Activated CD4-positive, alpha-beta T cell treated with anti-CD3 and anti-CD28 coated beads, Interleukin-2, Interleukin-6, amounts not matched to agents 100 ng/mL and 50 ng/mL, durations not matched to agents 16 hours and 8 hours (primary cell): ENCODE data around the gene HOTAIR.

Experiments
- DNase-seq: peaks from one replicate; pipeline ENCODE4 v3.0.0-alpha.2; 2020

Gene HOTAIR

GRCh38 chr12:53939141-53940108, 35.3 kb downstream of the HOTAIR start:
- DNase-seq, result no peak

- peak; percentile 47 for DNase-seq
Measured at GRCh38 chr12:53938326-53939140, 36.2 kb downstream of the HOTAIR start, which contains the start of gene HOXC13. Gene HOXC13 (plus strand): TSS chr12:53938831. CDS start chr12:53938907, 76 bp downstream.

- no peak for DNase-seq
Measured at GRCh38 chr12:53937596-53938325, 37.0 kb downstream of the HOTAIR start.

- DNase-seq, result no peak
Measured at GRCh38 chr12:53937099-53937498, 37.7 kb downstream of the HOTAIR start.

- no peak for DNase-seq
Measured at GRCh38 chr12:53935383-53936341, 39.1 kb downstream of the HOTAIR start.

GRCh38 chr12:53932915-53933314, 41.8 kb downstream of the HOTAIR start:
- DNase-seq, result no peak

- no peak for DNase-seq
Measured at GRCh38 chr12:53931844-53932581, 42.7 kb downstream of the HOTAIR start.

- no peak for DNase-seq
Measured at GRCh38 chr12:53930591-53931255, 44.0 kb downstream of the HOTAIR start.

- DNase-seq, result no peak
Measured at GRCh38 chr12:53929527-53929926, 45.2 kb downstream of the HOTAIR start.

- no peak for DNase-seq
Measured at GRCh38 chr12:53928054-53928835, 46.5 kb downstream of the HOTAIR start.

GRCh38 chr12:53927220-53928029, 47.3 kb downstream of the HOTAIR start:
- DNase-seq, result no peak

GRCh38 chr12:53924521-53925405, 50.0 kb downstream of the HOTAIR start:
- no peak for DNase-seq

- DNase-seq, result no peak
Measured at GRCh38 chr12:53916788-53917655, 57.7 kb downstream of the HOTAIR start.
